Adrenal gland (tissue), 12 donors: Measurements from ENCODE around the gene DCTD. TPM values are rescaled to one million over a fixed set of nuclear protein-coding genes. Genes with fewer than 3 reads are reported as not detected.

ENCODE experiments used
- DNase-seq, 7 donors: peaks; one replicate each; pipeline ENCODE4 v3.0.0-alpha.2; 2019 to 2020
- H3K27ac ChIP-seq, 5 donors: fragments of 200-600 bp; sonication (generic) in 4 of 5; 1 replicate in 3 of 5; 2 replicates in 2 of 5; pipeline versions ENCODE4 v1.5.1 to v1.8.0; 2016 to 2020; ENCODE audit warnings: mild to moderate bottlenecking in 1 of 5
- H3K27me3 ChIP-seq: fragments of 200-600 bp; 2 replicates; pipeline ENCODE4 v1.8.0; 2021
- H3K36me3 ChIP-seq, 2 donors: fragments of 200-600 bp; replicated peaks in 1 of 2; 1 replicate in 1 of 2; 2 replicates in 1 of 2; pipeline versions ENCODE4 v1.5.1 to v1.8.0; 2018 to 2022
- H3K4me1 ChIP-seq, 2 donors: fragments of 200-600 bp; replicated peaks in 1 of 2; 1 replicate in 1 of 2; 2 replicates in 1 of 2; pipeline versions ENCODE4 v1.5.1 to v1.8.0; 2018 to 2021
- H3K4me3 ChIP-seq, 4 donors: fragments of 200-600 bp; sonication (generic) in 3 of 4; one replicate each; pipeline ENCODE4 v1.5.1; 2016 to 2018
- H3K9me3 ChIP-seq, 3 donors: fragments of 200-600 bp; sonication (generic) in 1 of 3; replicated peaks in 1 of 3; 1 replicate in 2 of 3; 2 replicates in 1 of 3; pipeline versions ENCODE4 v1.5.1 to v1.8.0; 2016 to 2021
- CTCF ChIP-seq, 6 experiments: fragments of 450-650 bp in 4 of 6; fragments of 200-600 bp in 2 of 6; sonication (generic) in 1 of 6; IDR thresholded peaks; 1 replicate in 5 of 6; 2 replicates in 1 of 6; pipeline versions ENCODE4 v1.5.1 to v1.8.0; 2016 to 2021; ENCODE audit warnings: antibody characterized with exemption in 6 of 6, mild to moderate bottlenecking in 2 of 6, moderate library complexity in 1 of 6
- POLR2A ChIP-seq, 2 donors: fragments of 450-650 bp; IDR thresholded peaks; one replicate each; pipeline ENCODE4 v1.6.1; 2017; ENCODE audit warnings: antibody characterized with exemption in 2 of 2, mild to moderate bottlenecking in 2 of 2, moderate library complexity in 1 of 2
- WGBS, 4 donors: extraction: QIAGEN DNeasy Blood & Tissue Kit in 2 of 4; methylation state at CpG; one replicate each; pipeline versions ENCODE4 v1.1.5 to v1.1.7; 2013 to 2017; 5-methylcytosine and 5-hydroxymethylcytosine counted together
- intact Hi-C, 2 donors: fragments of 100-400 bp; cut with DNase I; formaldehyde crosslinking; loops; one replicate each; pipeline versions ENCODE4 v1.14.1 to v1.15.0; 2022 to 2023
- polyA plus RNA-seq, 3 donors: library from polyadenylated mRNA; stranded (reverse); fragments of 200-250 nt in 2 of 3; fragments of 350-450 nt in 1 of 3; fragmentation: Illumina TruSeq in 1 of 3; extraction: RNeasy Lipid Tissue Mini Kit (QIAGEN cat#74804) in 1 of 3; gene quantifications; one replicate each; pipeline ENCODE4 v1.2.3, GENCODE V29; 2013 to 2014
- total RNA-seq, 9 donors: library from RNA; depleted of rRNA in 4 of 9; stranded (reverse); fragments of >200 nt in 4 of 9; fragments of 120-200 nt in 1 of 9; fragmentation: NEBNext Ultra II Directional in 1 of 9; extraction: Animal tissue kit (Norgen Biotek cat#: 25700) in 1 of 9; gene quantifications; one replicate each; pipeline versions ENCODE4 v1.1.0 to v1.2.4, GENCODE V29; 2013 to 2023
- donor health status: healthy with polysubstance abuse.
- donor health status: Bipolar disorder and iron deficiency.
- donor health status: DM: yes; HTN: yes; CAD: no.
- donor health status: DM: no; HTN: no; CAD: no.
- donor health status: DM: no; HTN: no; CAD: no.
- donor health status: DM: yes; HTN: yes; CAD: no.

Gene DCTD
- total and polyA plus RNA-seq, 12 donors, result 54.5 to 254 (median 126) TPM

- Histone ChIP-seq H3K27me3 (no peaks in the 10 kb centered on the region), H3K36me3 (no peaks in the 10 kb centered on the region), H3K4me1 (peaks cover 0 to 7% of the 10 kb centered on the region in 2 donors), H3K9me3 (no peaks in the 10 kb centered on the region), H3K27ac (no peak overlapping the region), H3K4me3 (no peak overlapping the region)
- intact Hi-C loops, result no loop called here
- DNase-seq, result no peak
- WGBS, 4 donors, result 64 to 74% (median 71%) methylated on average over 4 of the region's 4 CpGs
- TF ChIP-seq POLR2A (IDR thresholded peaks at IDR 0.05) (no peak), CTCF (IDR thresholded peaks at IDR 0.05) (no peak)
Observed at GRCh38 chr4:182858711-182859110, 58.5 kb downstream of the DCTD start.

- no peak for DNase-seq
Observed at GRCh38 chr4:182856862-182857261, 60.3 kb downstream of the DCTD start.

GRCh38 chr4:182855877-182856276 lies 61.3 kb downstream of the DCTD start:
- Histone ChIP-seq H3K36me3 (no peaks in the 10 kb centered on the region), H3K9me3 (no peaks in the 10 kb centered on the region), H3K4me3 (no peak overlapping the region), H3K4me1 (no peaks in the 10 kb centered on the region), H3K27ac (no peak overlapping the region), H3K27me3 (no peaks in the 10 kb centered on the region)
- no peak for DNase-seq
- WGBS, 4 donors, result 79 to 83% (median 82%) methylated on average over 8 to 13 of the region's 13 CpGs
- intact Hi-C loops, result no loop called here
- TF ChIP-seq CTCF (IDR thresholded peaks at IDR 0.05) (no peak), POLR2A (IDR thresholded peaks at IDR 0.05) (no peak)

More at GRCh38 chr4:182856862-182857261, 60.3 kb downstream of the DCTD start:
- H3K4me1 ChIP-seq, result no peaks in the 10 kb centered on the region
- H3K27ac ChIP-seq, result no peak overlapping the region
- no peaks in the 10 kb centered on the region for H3K9me3 ChIP-seq
- 93 to 97% (median 96%) methylated on average over 15 of the region's 15 CpGs for WGBS, 4 donors
- TF ChIP-seq POLR2A (IDR thresholded peaks at IDR 0.05), result no peak
- TF ChIP-seq CTCF (IDR thresholded peaks at IDR 0.05), result no peak
- no peak overlapping the region for H3K4me3 ChIP-seq
- H3K27me3 ChIP-seq, result no peaks in the 10 kb centered on the region
- intact Hi-C loops, result no loop called here
- H3K36me3 ChIP-seq, result no peaks in the 10 kb centered on the region

GRCh38 chr4:182855312-182855711 lies 61.9 kb downstream of the DCTD start:
- Histone ChIP-seq H3K36me3 (no peaks in the 10 kb centered on the region), H3K9me3 (no peaks in the 10 kb centered on the region), H3K4me1 (no peaks in the 10 kb centered on the region), H3K27me3 (no peaks in the 10 kb centered on the region), H3K27ac (no peak overlapping the region), H3K4me3 (no peak overlapping the region)
- 85 to 92% (median 86%) methylated on average over 11 to 12 of the region's 12 CpGs for WGBS, 4 donors
- intact Hi-C loops, result no loop called here
- no peak for TF ChIP-seq POLR2A (IDR thresholded peaks at IDR 0.05)
- TF ChIP-seq CTCF (IDR thresholded peaks at IDR 0.05), result no peak
- no peak for DNase-seq
